Activated CD8-positive, alpha-beta T cell treated with anti-CD3 and anti-CD28 coated beads for 36 hours (primary cell): ENCODE data around the gene MVB12B. TPM values are rescaled to one million over a fixed set of nuclear protein-coding genes. Genes with fewer than 3 reads are reported as not detected.

Experiments
- ATAC-seq: fragments of 200-7000 bp; cut with Tn5 transposase; one replicate; pipeline ENCODE4 v1.10.0; 2021; ENCODE audit warnings: mild to moderate bottlenecking, moderate library complexity
- CTCF ChIA-PET: fragments of 350-600 bp; sonication (Branson Sonifier 250); formaldehyde crosslinking; loops from one replicate; lab custom pipeline; 2021; ENCODE audit warnings: antibody characterized with exemption; lab: Charles Lee
- POLR2A ChIA-PET: fragments of 350-600 bp; sonication (Branson Sonifier 250); formaldehyde crosslinking; loops from one replicate; lab custom pipeline; 2021; ENCODE audit warnings: antibody characterized with exemption; lab: Charles Lee
- DNase-seq: peaks from one replicate; pipeline ENCODE4 v3.0.0-alpha.2; 2020
- H3K27ac Mint-ChIP-seq: one replicate; pipeline ENCODE4 v1.8.0; 2021; ENCODE audit warnings: mild to moderate bottlenecking, mixed read lengths
- H3K27me3 Mint-ChIP-seq: one replicate; pipeline ENCODE4 v1.8.0; 2021; ENCODE audit warnings: mixed read lengths
- H3K36me3 Mint-ChIP-seq: one replicate; pipeline ENCODE4 v1.8.0; 2021; ENCODE audit warnings: low read depth, mixed read lengths
- H3K4me1 Mint-ChIP-seq: one replicate; pipeline ENCODE4 v1.8.0; 2021; ENCODE audit warnings: low read depth, mixed read lengths
- H3K4me3 Mint-ChIP-seq: one replicate; pipeline ENCODE4 v1.8.0; 2021; ENCODE audit warnings: mild to moderate bottlenecking, moderate library complexity, mixed read lengths
- H3K9me3 Mint-ChIP-seq: one replicate; pipeline ENCODE4 v1.8.0; 2021; ENCODE audit warnings: mixed read lengths
- CTCF ChIP-seq: fragments of 200-600 bp; IDR thresholded peaks from one replicate; pipeline ENCODE4 v1.8.0; 2022; ENCODE audit warnings: antibody characterized with exemption, mild to moderate bottlenecking
- intact Hi-C: fragments of 100-400 bp; cut with micrococcal nuclease; formaldehyde crosslinking; loops from one replicate; pipeline ENCODE4 v1.10.0; 2022
- total RNA-seq, 2 experiments: library from RNA; stranded (reverse); gene quantifications; one replicate each; pipeline ENCODE4 v1.2.3, GENCODE V29; 2021

MVB12B gene
- total RNA-seq, 2 experiments from 2014 or later = 6.4 to 6.6 TPM

DNA sequence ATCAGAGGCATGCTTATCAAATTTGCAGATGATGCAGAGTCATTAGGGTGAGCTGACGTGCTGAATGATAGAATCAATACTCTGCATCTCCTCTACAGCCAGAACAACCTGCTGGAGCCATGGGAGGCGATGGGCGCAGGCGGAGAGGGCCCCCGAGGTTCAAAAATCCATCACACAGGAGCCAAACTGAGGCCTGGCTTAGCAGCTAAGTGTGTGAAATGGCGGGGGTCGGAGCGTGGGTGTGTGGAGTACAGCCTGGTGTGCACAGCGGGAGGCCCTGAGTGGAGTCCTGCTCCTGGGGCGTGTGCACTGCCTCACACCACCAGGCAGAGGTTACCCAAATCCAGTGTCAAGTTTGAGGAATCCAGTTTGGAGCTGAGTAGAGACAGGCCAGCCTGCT, 73.2 kb downstream of the MVB12B start:
- H3K36me3 Mint-ChIP-seq = no peaks in the 10 kb centered on the region
- ChIA-PET POLR2A (no interaction called here), CTCF (interaction anchor here (0.7 to 6.6 kb wide), 15 partner anchors 10 to 992 kb away, joined by 3 to 104 read pairs (median 12); no protein-coding TSS in a partner anchor)
- no peaks in the 10 kb centered on the region for H3K9me3 Mint-ChIP-seq
- TF ChIP-seq CTCF = no peak
- H3K4me1 Mint-ChIP-seq = peaks cover 53% of the 10 kb centered on the region
- H3K4me3 Mint-ChIP-seq = no peak overlapping the region
- no peaks in the 10 kb centered on the region for H3K27me3 Mint-ChIP-seq
- intact Hi-C loops = loop anchor here (5.0 kb wide), 2 partner anchors 72 to 93 kb away; partner anchors contain the start of gene MVB12B
- no peak for ATAC-seq
- H3K27ac Mint-ChIP-seq = peak overlapping the region; percentile 14
- DNase-seq = no peak

- Mint-ChIP-seq H3K4me1 (peaks cover 45% of the 10 kb centered on the region), H3K9me3 (no peaks in the 10 kb centered on the region), H3K4me3 (no peak overlapping the region), H3K27me3 (no peaks in the 10 kb centered on the region), H3K27ac (no peak overlapping the region), H3K36me3 (no peaks in the 10 kb centered on the region)
- CTCF ChIA-PET = interaction anchor here (2.9 to 6.6 kb wide), 4 partner anchors 70 to 97 kb away, joined by 13 to 104 read pairs (median 48); no protein-coding TSS in a partner anchor
- POLR2A ChIA-PET = no interaction called here
- no peak for TF ChIP-seq CTCF
- no peak for ATAC-seq
- intact Hi-C loops = no loop called here
- no peak for DNase-seq
Observed at GRCh38 chr9:126400571-126400970, 73.9 kb downstream of the MVB12B start.

DNA sequence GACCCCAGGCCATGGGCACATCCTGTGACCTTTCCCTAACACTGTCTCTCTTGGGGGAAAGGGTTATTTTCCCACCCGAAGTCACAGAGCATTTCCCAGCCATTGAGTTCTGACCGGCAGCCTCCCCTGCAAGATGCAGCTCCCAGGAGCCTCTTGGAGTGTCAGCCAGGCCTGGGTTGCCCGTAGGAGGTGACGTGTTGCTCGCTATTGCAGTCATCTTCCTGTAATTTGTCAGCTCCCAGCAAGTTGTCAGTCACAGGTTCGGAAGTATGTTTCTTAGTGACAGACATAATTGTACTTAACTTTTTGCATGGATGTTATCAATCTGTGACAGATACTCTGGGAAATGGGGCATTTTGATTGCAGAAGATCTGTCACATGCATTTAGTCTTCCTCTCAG, 74.5 kb downstream of the MVB12B start:
- ATAC-seq (no peak), DNase-seq (no peak)
- no peaks in the 10 kb centered on the region for H3K9me3 Mint-ChIP-seq
- H3K4me3 Mint-ChIP-seq = no peak overlapping the region
- H3K27ac Mint-ChIP-seq = no peak overlapping the region
- ChIA-PET CTCF (interaction anchor here (2.9 to 5.7 kb wide), 2 partner anchors 90 to 98 kb away, joined by 13 to 61 read pairs; no protein-coding TSS in a partner anchor), POLR2A (no interaction called here)
- no peaks in the 10 kb centered on the region for H3K36me3 Mint-ChIP-seq
- no peak for TF ChIP-seq CTCF
- H3K27me3 Mint-ChIP-seq = no peaks in the 10 kb centered on the region
- intact Hi-C loops = no loop called here
- peaks cover 40% of the 10 kb centered on the region for H3K4me1 Mint-ChIP-seq

DNA sequence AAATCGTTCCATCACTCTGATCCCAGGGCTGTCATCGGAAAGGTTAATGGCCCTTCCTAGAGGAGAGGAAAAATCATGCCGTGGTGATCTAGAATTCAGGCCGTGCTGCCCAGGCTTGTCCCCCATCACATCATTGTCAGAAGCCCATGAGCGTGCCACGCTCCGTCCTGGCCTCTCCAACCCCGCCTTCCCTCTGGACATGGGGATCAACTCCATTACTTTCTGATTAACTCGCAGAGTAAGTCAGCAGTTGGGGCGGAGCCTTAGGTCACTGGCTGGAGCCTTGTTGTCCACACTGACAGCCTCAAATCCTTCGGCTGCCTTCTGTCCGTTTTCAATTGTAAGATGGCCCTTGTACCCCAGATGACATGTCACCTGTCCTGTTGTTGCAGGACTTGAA, 75.0 kb downstream of the MVB12B start:
- H3K4me1 Mint-ChIP-seq = peaks cover 35% of the 10 kb centered on the region
- ATAC-seq = no peak
- no peak for DNase-seq
- H3K9me3 Mint-ChIP-seq = no peaks in the 10 kb centered on the region
- no peak for TF ChIP-seq CTCF
- intact Hi-C loops = no loop called here
- no peak overlapping the region for H3K27ac Mint-ChIP-seq
- no peak overlapping the region for H3K4me3 Mint-ChIP-seq
- no peaks in the 10 kb centered on the region for H3K27me3 Mint-ChIP-seq
- ChIA-PET POLR2A (no interaction called here), CTCF (interaction anchor here (1.2 to 2.9 kb wide), 2 partner anchors 90 to 97 kb away, joined by 3 to 13 read pairs; no protein-coding TSS in a partner anchor)
- H3K36me3 Mint-ChIP-seq = no peaks in the 10 kb centered on the region

- H3K36me3 Mint-ChIP-seq = no peaks in the 10 kb centered on the region
- ChIA-PET CTCF (no interaction called here), POLR2A (no interaction called here)
- H3K4me3 Mint-ChIP-seq = no peak overlapping the region
- peaks cover 19% of the 10 kb centered on the region for H3K4me1 Mint-ChIP-seq
- ATAC-seq (no peak), DNase-seq (no peak)
- no peaks in the 10 kb centered on the region for H3K27me3 Mint-ChIP-seq
- no peak overlapping the region for H3K27ac Mint-ChIP-seq
- intact Hi-C loops = no loop called here
- TF ChIP-seq CTCF = no peak
- no peaks in the 10 kb centered on the region for H3K9me3 Mint-ChIP-seq
Observed at GRCh38 chr9:126403397-126403796, 76.8 kb downstream of the MVB12B start.
